ENCODE measurements around the gene AKT1. TPM values are rescaled to one million over a fixed set of nuclear protein-coding genes. Genes with fewer than 3 reads are reported as not detected.

The AKT1 gene
- total and polyA plus RNA-seq, 2 of the 13 experiments (the other 11 are each of a cell fraction or from before 2014, with no cell fraction given): 96.2 to 116 TPM

DNA sequence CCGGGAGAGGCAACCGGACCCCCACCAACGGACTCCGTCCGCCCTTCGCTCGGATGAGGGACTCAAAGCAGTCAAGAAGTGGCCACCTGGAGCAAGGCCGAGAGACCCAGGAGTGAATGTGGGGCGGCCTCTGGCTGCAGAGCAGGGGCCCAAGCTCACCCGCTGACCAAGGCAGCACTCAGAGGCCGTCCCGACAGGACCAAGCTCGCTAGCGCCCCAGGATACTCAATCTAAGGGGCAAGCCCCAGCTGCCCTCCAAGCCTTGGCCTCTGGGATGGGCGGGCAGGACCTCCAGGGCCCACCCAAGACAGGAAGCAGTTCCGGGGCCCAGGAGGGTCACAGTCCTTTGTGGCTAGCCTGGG is 936 bp downstream of the AKT1 start (continued):
- TF ChIP-seq, protein P1, sequence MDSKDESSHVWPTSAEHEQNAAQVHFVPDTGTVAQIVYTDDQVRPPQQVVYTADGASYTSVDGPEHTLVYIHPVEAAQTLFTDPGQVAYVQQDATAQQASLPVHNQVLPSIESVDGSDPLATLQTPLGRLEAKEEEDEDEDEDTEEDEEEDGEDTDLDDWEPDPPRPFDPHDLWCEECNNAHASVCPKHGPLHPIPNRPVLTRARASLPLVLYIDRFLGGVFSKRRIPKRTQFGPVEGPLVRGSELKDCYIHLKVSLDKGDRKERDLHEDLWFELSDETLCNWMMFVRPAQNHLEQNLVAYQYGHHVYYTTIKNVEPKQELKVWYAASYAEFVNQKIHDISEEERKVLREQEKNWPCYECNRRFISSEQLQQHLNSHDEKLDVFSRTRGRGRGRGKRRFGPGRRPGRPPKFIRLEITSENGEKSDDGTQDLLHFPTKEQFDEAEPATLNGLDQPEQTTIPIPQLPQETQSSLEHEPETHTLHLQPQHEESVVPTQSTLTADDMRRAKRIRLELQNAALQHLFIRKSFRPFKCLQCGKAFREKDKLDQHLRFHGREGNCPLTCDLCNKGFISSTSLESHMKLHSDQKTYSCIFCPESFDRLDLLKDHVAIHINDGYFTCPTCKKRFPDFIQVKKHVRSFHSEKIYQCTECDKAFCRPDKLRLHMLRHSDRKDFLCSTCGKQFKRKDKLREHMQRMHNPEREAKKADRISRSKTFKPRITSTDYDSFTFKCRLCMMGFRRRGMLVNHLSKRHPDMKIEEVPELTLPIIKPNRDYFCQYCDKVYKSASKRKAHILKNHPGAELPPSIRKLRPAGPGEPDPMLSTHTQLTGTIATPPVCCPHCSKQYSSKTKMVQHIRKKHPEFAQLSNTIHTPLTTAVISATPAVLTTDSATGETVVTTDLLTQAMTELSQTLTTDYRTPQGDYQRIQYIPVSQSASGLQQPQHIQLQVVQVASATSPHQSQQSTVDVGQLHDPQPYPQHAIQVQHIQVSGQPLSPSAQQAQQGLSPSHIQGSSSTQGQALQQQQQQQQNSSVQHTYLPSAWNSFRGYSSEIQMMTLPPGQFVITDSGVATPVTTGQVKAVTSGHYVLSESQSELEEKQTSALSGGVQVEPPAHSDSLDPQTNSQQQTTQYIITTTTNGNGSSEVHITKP (CRISPR knock-in tag; IDR thresholded peaks at IDR 0.05; ENCODE audit: low read depth): no peak
- TF ChIP-seq SOX5 (CRISPR knock-in tag; IDR thresholded peaks at IDR 0.05; ENCODE audit: borderline replicate concordance) (no peak), NCOR1 (IDR thresholded peaks at IDR 0.05; ENCODE audit: borderline replicate concordance, low read length) (no peak), ZNF839 (CRISPR knock-in tag; IDR thresholded peaks at IDR 0.05; ENCODE audit: borderline replicate concordance) (no peak), ZNF432 (CRISPR knock-in tag; IDR thresholded peaks at IDR 0.05; ENCODE audit: borderline replicate concordance) (no peak), FOXA3 (CRISPR knock-in tag; IDR thresholded peaks at IDR 0.05) (no peak), ZNF468 (CRISPR knock-in tag; IDR thresholded peaks at IDR 0.05) (no peak), DMAP1 (CRISPR knock-in tag; IDR thresholded peaks at IDR 0.05) (no peak), POLR2AphosphoS5 (IDR thresholded peaks at IDR 0.05; ENCODE audit: low read depth, low read length) (no peak), NR2C2 (CRISPR knock-in tag; IDR thresholded peaks at IDR 0.05; ENCODE audit: borderline replicate concordance) (peak; percentile 74), MXI1 (IDR thresholded peaks at IDR 0.05; ENCODE audit: borderline replicate concordance, low read depth, low read length) (no peak), ZMYM3 (CRISPR knock-in tag; IDR thresholded peaks at IDR 0.05) (no peak), NCOA5 (CRISPR knock-in tag; IDR thresholded peaks at IDR 0.05) (no peak), ZNF530 (CRISPR knock-in tag; IDR thresholded peaks at IDR 0.05; ENCODE audit: low read depth) (no peak), MED1 (CRISPR knock-in tag; IDR thresholded peaks at IDR 0.05) (no peak; the same call in 1 of the 2 replicates), ZNF350 (CRISPR knock-in tag; IDR thresholded peaks at IDR 0.05; ENCODE audit: borderline replicate concordance, low read depth) (0 out of 2 replicates have a peak, but pooled peaks have one; percentile 22), SRY (CRISPR knock-in tag; IDR thresholded peaks at IDR 0.05) (no peak), ZBTB38 (CRISPR knock-in tag; IDR thresholded peaks at IDR 0.05) (no peak), NONO (IDR thresholded peaks at IDR 0.05) (no peak), NONO (CRISPR knock-in tag; conservative IDR thresholded peaks at IDR 0.05) (0 out of 2 replicates have a peak, but pooled peaks have one; percentile 20), ZNF547 (CRISPR knock-in tag; IDR thresholded peaks at IDR 0.05) (no peak), NFRKB (IDR thresholded peaks at IDR 0.05) (no peak), ZBTB7B (CRISPR knock-in tag; IDR thresholded peaks at IDR 0.05) (0 out of 2 replicates have a peak, but pooled peaks have one; percentile 20)
- TF ChIP-seq, protein P2, sequence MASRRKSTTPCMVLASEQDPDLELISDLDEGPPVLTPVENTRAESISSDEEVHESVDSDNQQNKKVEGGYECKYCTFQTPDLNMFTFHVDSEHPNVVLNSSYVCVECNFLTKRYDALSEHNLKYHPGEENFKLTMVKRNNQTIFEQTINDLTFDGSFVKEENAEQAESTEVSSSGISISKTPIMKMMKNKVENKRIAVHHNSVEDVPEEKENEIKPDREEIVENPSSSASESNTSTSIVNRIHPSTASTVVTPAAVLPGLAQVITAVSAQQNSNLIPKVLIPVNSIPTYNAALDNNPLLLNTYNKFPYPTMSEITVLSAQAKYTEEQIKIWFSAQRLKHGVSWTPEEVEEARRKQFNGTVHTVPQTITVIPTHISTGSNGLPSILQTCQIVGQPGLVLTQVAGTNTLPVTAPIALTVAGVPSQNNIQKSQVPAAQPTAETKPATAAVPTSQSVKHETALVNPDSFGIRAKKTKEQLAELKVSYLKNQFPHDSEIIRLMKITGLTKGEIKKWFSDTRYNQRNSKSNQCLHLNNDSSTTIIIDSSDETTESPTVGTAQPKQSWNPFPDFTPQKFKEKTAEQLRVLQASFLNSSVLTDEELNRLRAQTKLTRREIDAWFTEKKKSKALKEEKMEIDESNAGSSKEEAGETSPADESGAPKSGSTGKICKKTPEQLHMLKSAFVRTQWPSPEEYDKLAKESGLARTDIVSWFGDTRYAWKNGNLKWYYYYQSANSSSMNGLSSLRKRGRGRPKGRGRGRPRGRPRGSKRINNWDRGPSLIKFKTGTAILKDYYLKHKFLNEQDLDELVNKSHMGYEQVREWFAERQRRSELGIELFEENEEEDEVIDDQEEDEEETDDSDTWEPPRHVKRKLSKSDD (CRISPR knock-in tag; IDR thresholded peaks at IDR 0.05; ENCODE audit: low read depth): no peak
- TF ChIP-seq, protein P3, sequence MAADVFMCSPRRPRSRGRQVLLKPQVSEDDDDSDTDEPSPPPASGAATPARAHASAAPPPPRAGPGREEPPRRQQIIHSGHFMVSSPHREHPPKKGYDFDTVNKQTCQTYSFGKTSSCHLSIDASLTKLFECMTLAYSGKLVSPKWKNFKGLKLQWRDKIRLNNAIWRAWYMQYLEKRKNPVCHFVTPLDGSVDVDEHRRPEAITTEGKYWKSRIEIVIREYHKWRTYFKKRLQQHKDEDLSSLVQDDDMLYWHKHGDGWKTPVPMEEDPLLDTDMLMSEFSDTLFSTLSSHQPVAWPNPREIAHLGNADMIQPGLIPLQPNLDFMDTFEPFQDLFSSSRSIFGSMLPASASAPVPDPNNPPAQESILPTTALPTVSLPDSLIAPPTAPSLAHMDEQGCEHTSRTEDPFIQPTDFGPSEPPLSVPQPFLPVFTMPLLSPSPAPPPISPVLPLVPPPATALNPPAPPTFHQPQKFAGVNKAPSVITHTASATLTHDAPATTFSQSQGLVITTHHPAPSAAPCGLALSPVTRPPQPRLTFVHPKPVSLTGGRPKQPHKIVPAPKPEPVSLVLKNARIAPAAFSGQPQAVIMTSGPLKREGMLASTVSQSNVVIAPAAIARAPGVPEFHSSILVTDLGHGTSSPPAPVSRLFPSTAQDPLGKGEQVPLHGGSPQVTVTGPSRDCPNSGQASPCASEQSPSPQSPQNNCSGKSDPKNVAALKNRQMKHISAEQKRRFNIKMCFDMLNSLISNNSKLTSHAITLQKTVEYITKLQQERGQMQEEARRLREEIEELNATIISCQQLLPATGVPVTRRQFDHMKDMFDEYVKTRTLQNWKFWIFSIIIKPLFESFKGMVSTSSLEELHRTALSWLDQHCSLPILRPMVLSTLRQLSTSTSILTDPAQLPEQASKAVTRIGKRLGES (CRISPR knock-in tag; IDR thresholded peaks at IDR 0.05; ENCODE audit: borderline replicate concordance): no peak
